ENCODE data around the gene YDJC.
"Not testable (repeated sequence)": the region's sequence is repeated elsewhere in the genome, so short reads cannot be mapped to it uniquely, and the experiment has no call there.

GRCh38 chr22:21645513-21645912, 15.7 kb upstream of the YDJC start:
- not testable (repeated sequence) for TF ChIP-seq CTCF (conservative IDR thresholded peaks at IDR 0.05; ENCODE audit: low read length); EZH2phosphoT487 (IDR thresholded peaks at IDR 0.05; ENCODE audit: borderline replicate concordance, low read depth, low read length)
